Activated gamma-delta T cell treated with Interleukin-2 at 50 U/mL for 16 hours (primary cell): ENCODE data around the gene KDR.

Experiments
- DNase-seq: peaks from one replicate; pipeline ENCODE4 v3.0.0-alpha.2; 2020

Gene KDR

GRCh38 chr4:55125087-55125721 is at the start of gene KDR:
KDR (minus strand) TSS chr4:55125595; CDS start chr4:55125293, 302 bp downstream.
- DNase-seq, result no peak

- no peak for DNase-seq
Observed at GRCh38 chr4:55173580-55173979, 48.2 kb upstream of the KDR start.

- DNase-seq, result no peak
Observed at GRCh38 chr4:55172694-55173287, 47.4 kb upstream of the KDR start.

- DNase-seq, result no peak
Observed at GRCh38 chr4:55170462-55170861, 45.1 kb upstream of the KDR start.

GRCh38 chr4:55169352-55169961 is 44.1 kb upstream of the KDR start:
- DNase-seq, result no peak

- DNase-seq, result no peak
Observed at GRCh38 chr4:55162396-55162795, 37.0 kb upstream of the KDR start.

- no peak for DNase-seq
Observed at GRCh38 chr4:55161739-55162138, 36.3 kb upstream of the KDR start.

GRCh38 chr4:55159851-55160250 is 34.5 kb upstream of the KDR start:
- DNase-seq, result no peak

GRCh38 chr4:55158957-55159356 is 33.6 kb upstream of the KDR start:
- DNase-seq, result no peak

- DNase-seq, result no peak
Observed at GRCh38 chr4:55157559-55158277, 32.3 kb upstream of the KDR start.

GRCh38 chr4:55154933-55155332 is 29.5 kb upstream of the KDR start:
- no peak for DNase-seq

- no peak for DNase-seq
Observed at GRCh38 chr4:55154290-55154880, 29.0 kb upstream of the KDR start.

- no peak for DNase-seq
Observed at GRCh38 chr4:55143858-55144257, 18.5 kb upstream of the KDR start.

- no peak for DNase-seq
Observed at GRCh38 chr4:55138367-55138766, 13.0 kb upstream of the KDR start.

GRCh38 chr4:55136634-55137033 is 11.2 kb upstream of the KDR start:
- no peak for DNase-seq

GRCh38 chr4:55133951-55134350 is 8.6 kb upstream of the KDR start:
- DNase-seq, result no peak

GRCh38 chr4:55132775-55133174 is 7.4 kb upstream of the KDR start:
- no peak for DNase-seq

GRCh38 chr4:55127521-55127920 is 2.1 kb upstream of the KDR start:
- no peak for DNase-seq

GRCh38 chr4:55127053-55127452 is 1.7 kb upstream of the KDR start:
- DNase-seq, result no peak

- no peak for DNase-seq
Observed at GRCh38 chr4:55125763-55126541, 557 bp upstream of the KDR start.

GRCh38 chr4:55124322-55125076 is 896 bp downstream of the KDR start:
- DNase-seq, result no peak

GRCh38 chr4:55123791-55124190 is 1.6 kb downstream of the KDR start:
- DNase-seq, result no peak
